Measurements from ENCODE around the gene TMEM178A.
"Not testable (repeated sequence)": the region's sequence is repeated elsewhere in the genome, so short reads cannot be mapped to it uniquely, and the experiment has no call there.

The TMEM178A gene

GRCh38 chr2:39640107-39640506 lies 25.6 kb upstream of the TMEM178A start:
- no peaks in the 10 kb centered on the region for H3K4me1 Mint-ChIP-seq
- H3K4me3 Mint-ChIP-seq: no peak overlapping the region
- DNase-seq (ENCODE audit: low spot score in 2 of 2) (no peak), ATAC-seq (no peak)
- H3K9me3 Mint-ChIP-seq: no peaks in the 10 kb centered on the region
- no peaks in the 10 kb centered on the region for H3K36me3 Mint-ChIP-seq
- H3K27ac Mint-ChIP-seq: no peak overlapping the region

GRCh38 chr2:39640681-39641080 lies 25.0 kb upstream of the TMEM178A start:
- Mint-ChIP-seq H3K4me3 (no peak overlapping the region), H3K27ac (no peak overlapping the region), H3K36me3 (no peaks in the 10 kb centered on the region), H3K4me1 (no peaks in the 10 kb centered on the region), H3K9me3 (no peaks in the 10 kb centered on the region)
- DNase-seq (ENCODE audit: low spot score in 2 of 2) (no peak), ATAC-seq (peak; percentile 55)

- Mint-ChIP-seq H3K27ac (no peak overlapping the region), H3K9me3 (no peaks in the 10 kb centered on the region), H3K4me1 (no peaks in the 10 kb centered on the region), H3K4me3 (no peak overlapping the region), H3K36me3 (no peaks in the 10 kb centered on the region)
- DNase-seq (ENCODE audit: low spot score in 2 of 2) (no peak), ATAC-seq (no peak)
These were observed 24.1 kb upstream of the TMEM178A start for GRCh38 chr2:39641635-39642034.

- DNase-seq (ENCODE audit: low spot score in 2 of 2) (no peak), ATAC-seq (peak; percentile 60)
- Mint-ChIP-seq H3K27ac (no peak overlapping the region), H3K36me3 (no peaks in the 10 kb centered on the region), H3K4me3 (no peak overlapping the region), H3K9me3 (no peaks in the 10 kb centered on the region), H3K4me1 (no peaks in the 10 kb centered on the region)
These were observed 23.5 kb upstream of the TMEM178A start for GRCh38 chr2:39642051-39642718.

- ATAC-seq: no peak
- DNase-seq (ENCODE audit: low spot score in 2 of 2): no peak
- Mint-ChIP-seq H3K27ac (no peak overlapping the region), H3K4me3 (no peak overlapping the region), H3K36me3 (no peaks in the 10 kb centered on the region), H3K4me1 (no peaks in the 10 kb centered on the region), H3K9me3 (no peaks in the 10 kb centered on the region)
These were observed 19.9 kb upstream of the TMEM178A start for GRCh38 chr2:39645826-39646225.

- H3K4me3 Mint-ChIP-seq: no peak overlapping the region
- H3K36me3 Mint-ChIP-seq: no peaks in the 10 kb centered on the region
- ATAC-seq: no peak
- DNase-seq (ENCODE audit: low spot score in 2 of 2): no peak
- H3K4me1 Mint-ChIP-seq: no peaks in the 10 kb centered on the region
- H3K9me3 Mint-ChIP-seq: no peaks in the 10 kb centered on the region
- H3K27ac Mint-ChIP-seq: no peak overlapping the region
These were observed 19.4 kb upstream of the TMEM178A start for GRCh38 chr2:39646267-39646666.

GRCh38 chr2:39647104-39647765 lies 18.5 kb upstream of the TMEM178A start:
- H3K9me3 Mint-ChIP-seq: no peaks in the 10 kb centered on the region
- H3K36me3 Mint-ChIP-seq: no peaks in the 10 kb centered on the region
- peak; percentile 29 for ATAC-seq
- no peak for DNase-seq (ENCODE audit: low spot score in 2 of 2)
- no peak overlapping the region for H3K27ac Mint-ChIP-seq
- H3K4me1 Mint-ChIP-seq: no peaks in the 10 kb centered on the region
- H3K4me3 Mint-ChIP-seq: no peak overlapping the region

- no peak overlapping the region for H3K4me3 Mint-ChIP-seq
- no peak for ATAC-seq
- DNase-seq (ENCODE audit: low spot score in 2 of 2): no peak
These were observed 17.1 kb upstream of the TMEM178A start for GRCh38 chr2:39648580-39648979.

GRCh38 chr2:39649511-39649910 lies 16.2 kb upstream of the TMEM178A start:
- no peaks in the 10 kb centered on the region for H3K4me1 Mint-ChIP-seq
- no peak overlapping the region for H3K4me3 Mint-ChIP-seq
- no peak overlapping the region for H3K27ac Mint-ChIP-seq
- no peaks in the 10 kb centered on the region for H3K36me3 Mint-ChIP-seq
- H3K9me3 Mint-ChIP-seq: peaks cover 3% of the 10 kb centered on the region
- DNase-seq (ENCODE audit: low spot score in 2 of 2) (no peak), ATAC-seq (no peak)

More at GRCh38 chr2:39648580-39648979, 17.1 kb upstream of the TMEM178A start:
- H3K9me3 Mint-ChIP-seq: peaks cover 3% of the 10 kb centered on the region
- H3K4me1 Mint-ChIP-seq: no peaks in the 10 kb centered on the region
- no peaks in the 10 kb centered on the region for H3K36me3 Mint-ChIP-seq
- H3K27ac Mint-ChIP-seq: no peak overlapping the region

GRCh38 chr2:39650468-39650867 lies 15.2 kb upstream of the TMEM178A start:
- H3K36me3 Mint-ChIP-seq: no peaks in the 10 kb centered on the region
- no peak overlapping the region for H3K27ac Mint-ChIP-seq
- peaks cover 3% of the 10 kb centered on the region for H3K9me3 Mint-ChIP-seq
- no peak for DNase-seq (ENCODE audit: low spot score in 2 of 2)
- no peaks in the 10 kb centered on the region for H3K4me1 Mint-ChIP-seq
- ATAC-seq: no peak
- no peak overlapping the region for H3K4me3 Mint-ChIP-seq

- not testable (repeated sequence) for H3K9me3 Mint-ChIP-seq; H3K27ac Mint-ChIP-seq; H3K4me3 Mint-ChIP-seq; ATAC-seq; DNase-seq (ENCODE audit: low spot score in 2 of 2); H3K36me3 Mint-ChIP-seq; H3K4me1 Mint-ChIP-seq
These were observed 9.5 kb upstream of the TMEM178A start for GRCh38 chr2:39656215-39656614.

- H3K27ac Mint-ChIP-seq: no peak overlapping the region
- DNase-seq (ENCODE audit: low spot score in 2 of 2) (no peak), ATAC-seq (no peak)
- no peaks in the 10 kb centered on the region for H3K36me3 Mint-ChIP-seq
- no peaks in the 10 kb centered on the region for H3K4me1 Mint-ChIP-seq
- peaks cover 3% of the 10 kb centered on the region for H3K9me3 Mint-ChIP-seq
- no peak overlapping the region for H3K4me3 Mint-ChIP-seq
These were observed 8.3 kb upstream of the TMEM178A start for GRCh38 chr2:39657287-39657937.

GRCh38 chr2:39658371-39658770 lies 7.3 kb upstream of the TMEM178A start:
- H3K4me1 Mint-ChIP-seq: no peaks in the 10 kb centered on the region
- peaks cover under 1% of the 10 kb centered on the region for H3K9me3 Mint-ChIP-seq
- no peak for ATAC-seq
- DNase-seq (ENCODE audit: low spot score in 2 of 2): no peak
- no peak overlapping the region for H3K27ac Mint-ChIP-seq
- H3K36me3 Mint-ChIP-seq: no peaks in the 10 kb centered on the region
- no peak overlapping the region for H3K4me3 Mint-ChIP-seq

GRCh38 chr2:39659765-39660611 lies 5.7 kb upstream of the TMEM178A start:
- Mint-ChIP-seq H3K27ac (no peak overlapping the region), H3K9me3 (no peaks in the 10 kb centered on the region), H3K4me3 (no peak overlapping the region), H3K4me1 (no peaks in the 10 kb centered on the region), H3K36me3 (no peaks in the 10 kb centered on the region)
- no peak for DNase-seq (ENCODE audit: low spot score in 2 of 2)
- no peak for ATAC-seq

- H3K4me1 Mint-ChIP-seq: no peaks in the 10 kb centered on the region
- no peaks in the 10 kb centered on the region for H3K9me3 Mint-ChIP-seq
- no peak for DNase-seq (ENCODE audit: low spot score in 2 of 2)
- no peak for ATAC-seq
- H3K36me3 Mint-ChIP-seq: no peaks in the 10 kb centered on the region
- no peak overlapping the region for H3K4me3 Mint-ChIP-seq
- H3K27ac Mint-ChIP-seq: no peak overlapping the region
These were observed 5.0 kb upstream of the TMEM178A start for GRCh38 chr2:39660612-39661236.

Data from stimulated activated effector memory CD8-positive, alpha-beta T cell treated with anti-CD3 and anti-CD28 coated beads, Interleukin-12 subunit alpha, Interleukin-12 subunit beta, amount 100 ng/mL, for 72 hours (primary cell).